PC-9 (cell line): ENCODE measurements around the gene WNT1.

Experiments
- EZH2 ChIP-seq: fragments of 200-600 bp; sonication (generic); IDR thresholded peaks from 2 replicates; pipeline ENCODE4 v1.8.0; 2017; ENCODE audit warnings: antibody characterized with exemption, low read depth
- TF ChIP-seq, protein P1 (sequence below): fragments of 200-600 bp; sonication (generic); conservative IDR thresholded peaks from 2 replicates; pipeline ENCODE4 v1.6.1; 2017; ENCODE audit warnings: mixed run types, antibody characterized with exemption, mild to moderate bottlenecking, moderate library complexity

DNA sequence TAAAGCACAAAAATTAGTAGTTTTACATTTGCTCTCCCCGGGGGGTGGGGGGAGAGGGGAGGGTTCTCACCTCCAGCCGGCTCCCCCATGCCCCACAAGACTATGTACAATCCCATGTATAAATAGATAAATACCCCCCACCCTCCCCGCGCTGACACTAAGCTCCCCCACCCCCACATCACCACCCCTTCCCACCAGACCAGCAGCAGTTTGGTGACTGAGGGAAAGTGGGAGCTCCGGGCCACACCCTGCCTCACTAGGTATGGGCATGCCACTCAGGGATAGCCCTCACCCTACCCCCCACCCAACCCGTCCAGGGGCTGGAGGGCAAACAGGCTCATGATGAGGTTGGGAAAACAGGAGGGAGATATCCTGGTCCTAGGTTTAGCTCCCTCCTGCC lies 42.3 kb downstream of the WNT1 start:
- TF ChIP-seq, protein P1, sequence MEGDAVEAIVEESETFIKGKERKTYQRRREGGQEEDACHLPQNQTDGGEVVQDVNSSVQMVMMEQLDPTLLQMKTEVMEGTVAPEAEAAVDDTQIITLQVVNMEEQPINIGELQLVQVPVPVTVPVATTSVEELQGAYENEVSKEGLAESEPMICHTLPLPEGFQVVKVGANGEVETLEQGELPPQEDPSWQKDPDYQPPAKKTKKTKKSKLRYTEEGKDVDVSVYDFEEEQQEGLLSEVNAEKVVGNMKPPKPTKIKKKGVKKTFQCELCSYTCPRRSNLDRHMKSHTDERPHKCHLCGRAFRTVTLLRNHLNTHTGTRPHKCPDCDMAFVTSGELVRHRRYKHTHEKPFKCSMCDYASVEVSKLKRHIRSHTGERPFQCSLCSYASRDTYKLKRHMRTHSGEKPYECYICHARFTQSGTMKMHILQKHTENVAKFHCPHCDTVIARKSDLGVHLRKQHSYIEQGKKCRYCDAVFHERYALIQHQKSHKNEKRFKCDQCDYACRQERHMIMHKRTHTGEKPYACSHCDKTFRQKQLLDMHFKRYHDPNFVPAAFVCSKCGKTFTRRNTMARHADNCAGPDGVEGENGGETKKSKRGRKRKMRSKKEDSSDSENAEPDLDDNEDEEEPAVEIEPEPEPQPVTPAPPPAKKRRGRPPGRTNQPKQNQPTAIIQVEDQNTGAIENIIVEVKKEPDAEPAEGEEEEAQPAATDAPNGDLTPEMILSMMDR, result no peak
- no peak for TF ChIP-seq EZH2
